ENCODE results near the gene GPLD1.

Gene GPLD1

DNA sequence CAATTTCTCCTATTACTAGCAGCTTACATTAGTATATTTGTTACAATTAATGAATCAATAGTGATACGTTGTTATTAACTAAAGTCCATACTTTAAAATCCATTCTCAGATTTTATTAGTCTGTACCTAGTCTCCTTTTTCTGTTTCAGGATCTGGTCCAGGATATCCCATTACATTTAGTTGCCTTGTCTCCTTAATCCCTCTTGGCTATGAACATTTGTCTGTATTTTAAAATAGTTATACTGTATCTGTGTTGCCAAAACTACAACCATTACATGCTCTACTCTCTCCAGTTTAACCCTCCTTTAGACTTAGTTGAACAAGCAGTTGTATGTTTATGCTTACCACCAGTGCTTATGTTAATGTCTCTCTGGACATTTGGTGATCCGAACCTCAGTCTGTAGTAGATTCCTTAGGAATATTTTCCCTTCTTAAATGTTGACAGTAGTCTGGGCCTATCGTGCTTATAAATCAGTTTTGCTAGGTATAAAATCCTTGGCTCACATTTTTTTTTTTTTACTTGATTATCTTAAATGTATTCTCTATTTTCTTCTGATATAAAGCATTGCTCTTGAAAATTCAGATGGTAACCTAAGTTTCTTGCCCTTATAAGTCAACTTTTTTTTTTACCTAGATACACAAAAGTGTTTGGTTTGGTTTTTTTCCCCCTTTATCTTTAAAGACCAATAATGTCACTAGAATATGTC is 17.6 kb upstream of the GPLD1 start:
- no peaks in the 10 kb centered on the region for H3K4me1 Mint-ChIP-seq
- no peak overlapping the region for H3K27ac Mint-ChIP-seq
- DNase-seq (no peak), ATAC-seq (no peak)
- H3K4me3 Mint-ChIP-seq, result no peak overlapping the region
- H3K27me3 Mint-ChIP-seq, result no peaks in the 10 kb centered on the region
- peaks cover 0 to 5% of the 10 kb centered on the region in 2 donors for H3K9me3 Mint-ChIP-seq

DNA sequence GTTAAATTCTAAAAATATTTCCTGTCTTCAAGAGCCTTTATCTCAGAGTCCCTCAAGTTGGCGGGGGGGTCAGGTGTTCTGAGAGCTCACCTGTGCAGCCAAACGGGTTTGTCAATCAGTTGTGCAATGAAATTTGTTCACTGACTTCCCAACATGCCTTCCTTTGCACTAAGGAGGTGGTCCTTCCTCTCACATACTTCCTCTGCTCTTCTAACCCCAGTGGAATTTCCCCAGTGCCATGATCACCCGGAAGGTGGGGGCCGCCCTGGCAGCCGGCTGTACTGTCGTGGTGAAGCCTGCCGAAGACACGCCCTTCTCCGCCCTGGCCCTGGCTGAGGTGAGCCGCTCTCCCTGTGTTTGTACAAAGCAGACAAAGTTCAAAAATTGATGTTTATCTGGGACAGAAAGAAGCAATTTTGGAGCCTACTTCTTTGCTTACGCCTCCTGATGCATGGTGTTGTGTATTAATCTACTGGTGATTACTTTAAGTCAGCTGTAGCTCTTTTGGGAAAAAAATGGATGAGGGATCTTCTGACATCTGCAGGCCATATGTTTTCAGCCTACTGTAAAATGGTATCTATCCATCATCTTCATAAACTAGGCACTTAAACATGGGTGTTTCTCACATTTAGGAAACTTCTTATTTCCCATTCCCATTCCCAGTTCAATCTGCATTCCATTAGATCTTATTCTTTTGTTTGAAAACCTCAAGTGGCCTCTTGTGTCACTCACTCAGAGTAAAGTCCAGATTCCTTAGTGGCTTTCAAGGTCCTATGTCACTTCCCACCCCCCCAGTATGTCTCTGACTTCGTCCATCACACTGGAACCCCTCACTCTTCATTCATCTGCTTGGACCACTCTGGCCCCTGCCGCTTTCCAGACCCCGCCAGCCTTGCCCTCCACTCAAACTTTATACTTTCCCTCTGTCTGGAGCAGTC is 15.5 kb upstream of the GPLD1 start:
- no peaks in the 10 kb centered on the region for H3K27me3 Mint-ChIP-seq
- H3K9me3 Mint-ChIP-seq, result peaks cover 0 to 5% of the 10 kb centered on the region in 2 donors
- DNase-seq (no peak), ATAC-seq (no peak)
- no peak overlapping the region for H3K4me3 Mint-ChIP-seq
- no peak overlapping the region for H3K27ac Mint-ChIP-seq
- H3K4me1 Mint-ChIP-seq, result no peaks in the 10 kb centered on the region

DNA sequence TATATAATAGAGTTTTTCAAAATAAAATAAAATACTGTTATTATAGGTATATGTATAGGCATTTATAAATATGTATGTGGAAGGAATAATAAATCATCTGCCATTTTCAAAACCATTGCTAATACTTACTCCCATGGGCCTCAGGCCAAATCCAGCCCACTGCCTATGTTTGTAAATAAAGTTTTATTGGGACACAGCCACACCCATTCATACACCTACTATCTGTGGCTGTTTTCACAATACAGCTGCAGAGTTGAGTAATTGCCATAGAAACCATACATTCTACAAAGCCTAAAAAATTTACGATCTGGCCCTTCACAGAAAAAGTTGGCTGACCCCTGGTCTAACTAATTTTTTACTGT is 14.9 kb upstream of the GPLD1 start:
- peaks cover 0 to 5% of the 10 kb centered on the region in 2 donors for H3K9me3 Mint-ChIP-seq
- no peak overlapping the region for H3K4me3 Mint-ChIP-seq
- no peak overlapping the region for H3K27ac Mint-ChIP-seq
- no peak for DNase-seq
- no peaks in the 10 kb centered on the region for H3K27me3 Mint-ChIP-seq
- no peaks in the 10 kb centered on the region for H3K4me1 Mint-ChIP-seq
- no peak for ATAC-seq

DNA sequence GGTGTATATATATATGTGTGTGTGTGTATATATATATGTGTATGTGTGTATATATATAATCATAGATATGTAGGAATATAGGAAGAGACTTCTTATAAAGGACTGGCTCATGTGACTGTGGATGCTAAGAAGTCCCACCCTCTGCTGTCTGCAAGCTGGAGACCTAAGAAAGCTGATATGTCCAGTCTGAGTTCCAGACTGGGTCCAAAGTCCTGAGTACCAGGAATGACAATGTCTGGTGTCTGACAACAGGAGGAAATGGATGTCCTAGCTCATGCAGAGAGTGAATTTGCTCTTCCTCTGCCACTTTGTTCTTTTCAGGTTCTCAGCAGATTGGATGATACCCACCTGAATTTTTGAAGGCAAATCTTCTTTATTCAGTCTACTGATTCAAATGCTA is 12.5 kb upstream of the GPLD1 start:
- DNase-seq (no peak), ATAC-seq (no peak)
- Mint-ChIP-seq H3K4me3 (no peak overlapping the region), H3K9me3 (peaks cover 3 to 4% of the 10 kb centered on the region in 2 donors), H3K27me3 (no peaks in the 10 kb centered on the region), H3K4me1 (peaks cover 11% of the 10 kb centered on the region), H3K27ac (no peak overlapping the region)

DNA sequence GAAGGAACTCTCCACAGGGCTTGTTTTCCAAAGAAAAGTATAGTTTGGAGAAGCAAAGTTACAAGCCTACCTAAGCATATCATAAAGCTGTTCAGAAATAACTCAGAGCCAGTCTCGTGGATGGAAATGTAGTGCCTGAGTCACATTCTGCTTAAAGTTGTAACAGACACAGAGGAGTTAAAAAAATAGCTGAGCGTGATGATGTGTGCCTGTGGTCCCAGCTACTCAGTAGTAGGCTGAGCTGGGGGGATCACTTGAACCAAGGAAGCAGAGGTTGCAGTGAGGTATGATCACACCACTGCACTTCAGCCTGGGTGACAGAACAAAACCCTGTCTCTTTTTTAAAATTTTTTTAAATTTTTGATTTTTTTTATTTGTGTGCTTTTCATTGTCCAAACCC is 12.0 kb upstream of the GPLD1 start:
- H3K4me3 Mint-ChIP-seq, result no peak overlapping the region
- DNase-seq (no peak), ATAC-seq (peak; percentile 42)
- no peaks in the 10 kb centered on the region for H3K27me3 Mint-ChIP-seq
- peaks cover 9% of the 10 kb centered on the region in 2 donors for H3K9me3 Mint-ChIP-seq
- no peak overlapping the region for H3K27ac Mint-ChIP-seq
- peaks cover 17% of the 10 kb centered on the region for H3K4me1 Mint-ChIP-seq

DNA sequence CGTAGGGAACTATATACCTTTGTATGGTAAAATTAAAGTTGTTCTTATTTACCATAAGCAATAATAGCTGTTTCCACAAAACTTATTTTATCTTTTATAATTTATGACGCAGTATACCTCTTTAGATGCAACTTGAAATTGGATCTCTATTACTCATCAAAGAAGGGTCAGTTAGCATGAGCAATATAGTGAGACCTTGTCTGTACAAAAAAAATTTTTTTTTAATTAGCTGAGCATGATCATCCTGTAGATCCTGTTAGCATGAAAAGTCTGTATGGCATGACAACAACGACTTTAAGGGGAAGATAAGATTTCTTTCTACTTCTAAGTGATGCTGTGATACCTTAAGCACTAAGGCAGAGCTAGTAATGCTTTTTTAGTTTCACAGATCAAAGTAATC is 11.3 kb upstream of the GPLD1 start:
- peaks cover 24% of the 10 kb centered on the region for H3K4me1 Mint-ChIP-seq
- no peak overlapping the region for H3K4me3 Mint-ChIP-seq
- peaks cover 9 to 12% of the 10 kb centered on the region in 2 donors for H3K9me3 Mint-ChIP-seq
- no peaks in the 10 kb centered on the region for H3K27me3 Mint-ChIP-seq
- no peak for DNase-seq
- no peak for ATAC-seq
- no peak overlapping the region for H3K27ac Mint-ChIP-seq

DNA sequence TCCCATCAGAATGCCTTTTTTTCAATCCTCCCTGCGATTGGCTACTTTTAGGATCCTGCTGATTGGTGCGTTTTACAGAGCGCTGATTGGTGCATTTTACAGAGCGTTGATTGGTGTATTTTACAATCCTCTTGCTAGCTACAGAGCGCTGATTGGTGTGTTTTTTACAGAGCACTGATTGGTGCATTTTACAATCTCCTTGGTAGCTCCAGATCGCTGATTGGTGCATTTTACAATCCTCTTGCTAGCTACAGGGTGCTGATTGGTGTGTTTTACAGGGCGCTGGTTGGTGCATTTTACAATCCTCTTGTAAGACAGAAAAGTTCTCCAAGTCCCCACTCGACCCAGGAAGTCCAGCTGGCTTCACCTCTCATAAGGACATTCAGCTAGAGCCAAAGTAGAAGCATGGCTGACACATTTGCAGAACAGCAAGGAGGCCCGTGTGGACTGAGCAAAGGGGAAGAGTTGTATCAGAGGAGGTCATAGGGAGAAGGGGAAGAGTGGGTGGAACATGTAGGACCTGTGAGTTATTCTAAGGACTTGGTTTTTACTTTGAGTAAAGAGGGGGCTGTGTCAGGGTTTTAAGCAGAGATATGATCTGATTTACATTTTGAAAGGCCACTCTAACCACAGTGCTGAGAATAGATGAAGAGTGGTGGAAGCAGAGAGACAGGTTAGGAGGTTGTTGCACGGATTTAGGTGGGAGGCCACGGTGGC is 8.0 kb upstream of the GPLD1 start:
- H3K4me1 Mint-ChIP-seq, result peaks cover 39% of the 10 kb centered on the region
- H3K27me3 Mint-ChIP-seq, result no peaks in the 10 kb centered on the region
- no peak overlapping the region for H3K4me3 Mint-ChIP-seq
- DNase-seq, result no peak
- ATAC-seq, result no peak
- no peak overlapping the region for H3K27ac Mint-ChIP-seq
- H3K9me3 Mint-ChIP-seq, result peaks cover 9 to 12% of the 10 kb centered on the region in 2 donors

DNA sequence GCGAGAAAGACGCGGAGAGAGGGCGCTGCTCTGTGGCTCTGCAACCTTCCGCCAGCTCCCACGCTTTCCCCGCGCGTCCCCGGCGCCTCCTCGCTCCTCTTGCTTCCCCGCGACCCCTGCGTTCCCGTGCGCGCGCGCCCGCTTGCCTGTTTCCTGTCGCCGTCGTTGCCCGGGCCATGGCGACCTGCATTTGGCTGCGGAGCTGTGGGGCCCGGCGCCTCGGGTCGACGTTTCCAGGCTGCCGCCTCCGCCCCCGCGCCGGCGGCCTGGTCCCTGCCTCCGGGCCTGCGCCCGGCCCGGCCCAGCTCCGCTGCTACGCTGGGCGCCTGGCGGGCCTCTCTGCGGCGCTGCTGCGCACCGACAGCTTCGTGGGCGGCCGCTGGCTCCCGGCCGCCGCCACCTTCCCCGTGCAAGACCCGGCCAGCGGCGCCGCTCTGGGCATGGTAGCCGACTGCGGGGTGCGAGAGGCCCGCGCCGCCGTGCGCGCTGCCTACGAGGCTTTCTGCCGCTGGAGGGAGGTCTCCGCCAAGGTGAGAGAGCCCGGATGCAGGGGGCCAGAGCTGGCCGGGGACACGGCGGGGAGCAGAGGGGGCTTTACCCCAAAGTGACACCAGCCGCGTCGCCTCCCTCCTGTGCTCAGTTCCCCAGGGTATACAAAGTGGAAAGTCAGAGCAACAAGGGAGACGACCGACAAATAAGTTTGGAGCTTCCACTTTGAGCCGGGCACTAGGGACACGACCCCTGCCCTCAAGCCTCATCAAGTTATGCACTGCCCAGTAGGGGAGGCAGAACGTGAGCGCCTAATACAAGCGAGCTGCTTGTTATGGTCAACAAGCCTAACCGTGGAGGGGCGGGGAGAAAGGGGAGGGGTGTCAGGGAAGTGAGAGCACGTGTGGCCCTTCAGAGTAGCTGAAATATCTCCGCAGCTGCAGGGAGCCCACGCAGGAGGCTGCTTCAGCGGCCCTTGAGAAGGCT is 5.7 kb upstream of the GPLD1 start, which contains the start of gene ALDH5A1:
Gene ALDH5A1, plus strand, starts transcription at position 149 of the 975 bp plus-strand sequence. Its CDS starts 28 bp downstream, at position 177.
- Mint-ChIP-seq H3K4me1 (peaks cover 39% of the 10 kb centered on the region), H3K9me3 (peaks cover 9 to 12% of the 10 kb centered on the region in 2 donors), H3K27ac (peak within 1 kb of the TSS; percentile 79 to 89), H3K4me3 (peak within 1 kb of the TSS; percentile 85 to 87), H3K27me3 (no peaks in the 10 kb centered on the region)
- ATAC-seq (peak; percentile 84), DNase-seq (peak; percentile 89 to 90)

DNA sequence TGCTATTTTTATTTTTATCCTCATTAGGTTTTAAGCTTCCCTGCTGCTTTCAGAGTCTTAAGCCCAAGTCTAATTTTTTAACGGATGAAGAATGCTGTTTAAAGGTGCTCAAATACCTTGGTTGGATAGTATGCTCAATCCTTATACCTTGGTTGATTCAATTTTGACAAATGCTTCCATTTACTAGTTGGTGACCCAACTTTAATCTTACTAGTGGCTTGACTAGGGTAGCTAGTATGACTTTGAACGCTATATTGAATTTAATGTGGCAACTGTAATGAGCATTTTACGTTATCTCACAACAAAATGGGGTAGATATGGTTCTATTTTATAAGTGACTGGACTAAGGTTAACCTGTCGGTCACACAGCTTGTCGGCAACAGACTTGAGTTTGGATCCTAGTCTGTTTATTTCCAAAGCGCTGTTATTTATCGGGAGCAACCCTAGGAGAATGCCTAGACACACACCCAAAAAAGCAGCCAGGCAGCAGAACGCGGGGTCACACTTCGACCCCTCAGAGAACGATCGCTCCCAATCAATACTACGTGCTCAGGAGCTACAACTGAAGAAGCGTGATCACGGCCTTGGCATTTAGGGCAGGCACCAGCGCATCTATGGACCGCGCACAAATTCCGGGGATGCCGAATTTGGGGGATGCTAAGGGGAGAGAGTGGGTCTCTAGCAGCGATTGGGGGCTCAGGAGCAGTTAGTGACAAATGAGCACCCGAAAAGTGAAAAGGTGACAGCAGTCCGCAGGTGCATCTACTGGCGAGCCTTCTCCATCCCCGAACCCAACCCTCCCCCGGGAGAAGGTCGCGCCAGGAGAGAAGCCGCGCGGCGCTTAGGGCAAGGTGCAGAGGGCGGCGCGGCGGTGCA is 4.8 kb upstream of the GPLD1 start:
- peak overlapping the region; percentile 12 to 89 for H3K27ac Mint-ChIP-seq
- no peaks in the 10 kb centered on the region for H3K27me3 Mint-ChIP-seq
- ATAC-seq (peak; percentile 9), DNase-seq (no peak)
- peak overlapping the region; percentile 85 to 87 for H3K4me3 Mint-ChIP-seq
- H3K4me1 Mint-ChIP-seq, result peaks cover 39% of the 10 kb centered on the region
- H3K9me3 Mint-ChIP-seq, result peaks cover 9 to 12% of the 10 kb centered on the region in 2 donors

DNA sequence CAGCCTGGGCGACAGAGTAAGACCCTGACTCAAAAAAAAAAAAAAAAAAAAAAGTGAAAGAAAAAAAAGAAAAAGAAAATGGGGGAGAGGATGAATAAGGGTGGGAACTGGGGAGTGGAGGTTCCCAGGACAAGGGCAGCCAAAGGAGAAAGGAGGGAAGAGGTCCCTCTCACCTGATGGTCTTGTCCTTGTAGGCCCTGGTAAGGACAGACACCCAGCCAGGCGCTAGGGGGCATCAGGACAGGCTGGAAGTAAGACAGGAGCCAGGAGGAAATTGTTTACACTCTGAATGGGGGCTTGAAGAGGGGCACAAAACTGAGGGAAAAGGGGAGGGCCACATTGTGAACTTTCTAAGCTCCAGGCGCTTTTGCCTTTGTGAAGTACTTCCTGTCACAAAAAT is 3.1 kb upstream of the GPLD1 start:
- Mint-ChIP-seq H3K27ac (no peak overlapping the region), H3K27me3 (no peaks in the 10 kb centered on the region), H3K4me3 (no peak overlapping the region), H3K4me1 (peaks cover 33% of the 10 kb centered on the region), H3K9me3 (peaks cover 9 to 12% of the 10 kb centered on the region in 2 donors)
- ATAC-seq (no peak), DNase-seq (no peak)

DNA sequence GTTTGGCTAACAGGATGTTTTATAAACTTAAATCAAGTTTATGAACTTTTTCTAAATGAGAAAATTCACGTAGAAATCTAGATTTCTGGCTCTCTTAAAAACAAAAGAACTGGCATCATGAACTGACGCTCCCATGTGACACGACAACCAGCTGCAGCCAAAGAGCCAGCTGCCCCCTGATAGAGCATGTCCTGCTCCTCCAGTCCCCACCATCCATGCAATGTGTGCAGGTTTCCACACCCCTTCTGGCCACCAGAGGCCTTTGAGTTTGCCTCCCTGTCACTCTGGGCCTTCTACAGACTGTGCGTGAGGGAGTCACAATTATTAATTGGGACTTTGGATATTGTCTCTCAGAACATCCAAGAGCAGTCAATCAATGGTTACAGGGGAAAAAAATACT is 1.6 kb upstream of the GPLD1 start:
- no peak for DNase-seq
- no peak for ATAC-seq
- peaks cover 18% of the 10 kb centered on the region for H3K4me1 Mint-ChIP-seq
- H3K27me3 Mint-ChIP-seq, result no peaks in the 10 kb centered on the region
- H3K4me3 Mint-ChIP-seq, result no peak overlapping the region
- no peaks in the 10 kb centered on the region for H3K9me3 Mint-ChIP-seq
- H3K27ac Mint-ChIP-seq, result no peak overlapping the region

DNA sequence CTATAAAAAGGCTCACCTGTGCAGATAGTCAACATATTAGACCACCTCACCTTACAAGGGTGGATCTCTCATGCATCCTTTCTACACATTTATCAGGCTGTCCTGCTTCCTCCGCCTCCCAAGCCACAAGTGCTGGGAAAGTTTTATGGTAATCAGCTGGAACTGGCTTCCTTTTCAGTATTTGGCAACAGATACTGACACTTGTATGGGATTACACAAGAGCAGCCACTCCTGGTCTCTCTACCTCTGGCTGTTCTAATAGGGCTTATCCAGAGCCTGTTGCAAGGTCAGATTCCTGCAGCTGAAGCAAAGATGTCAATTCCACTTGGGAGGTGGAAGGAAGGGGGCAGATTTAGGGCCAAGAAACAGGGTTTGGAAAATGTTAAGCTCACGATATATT is 503 bp upstream of the GPLD1 start:
- no peak for DNase-seq

DNA sequence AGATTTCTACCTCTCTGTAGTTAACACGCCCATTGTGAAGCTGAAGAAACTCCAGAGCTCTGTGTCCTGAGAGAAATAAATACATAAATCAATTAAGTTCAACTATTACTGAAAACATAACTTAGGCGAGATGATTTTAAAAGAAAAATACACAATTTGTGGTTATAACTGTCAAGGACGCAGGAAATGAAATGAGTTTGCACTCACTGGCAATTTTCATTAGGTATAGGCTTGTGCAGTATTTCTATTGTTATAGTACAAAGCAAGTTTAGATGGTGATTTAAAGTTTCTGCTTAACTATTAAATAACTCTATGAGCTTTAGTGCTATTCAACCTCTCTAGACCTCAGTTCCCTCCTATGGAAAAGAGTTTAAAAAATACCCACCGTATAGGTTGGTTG is 3.3 kb downstream of the GPLD1 start:
- DNase-seq, result no peak
- Mint-ChIP-seq H3K27ac (no peak overlapping the region), H3K4me1 (no peaks in the 10 kb centered on the region), H3K4me3 (no peak overlapping the region), H3K27me3 (no peaks in the 10 kb centered on the region), H3K9me3 (no peaks in the 10 kb centered on the region)
- no peak for ATAC-seq

More for the DNA sequence above, 503 bp upstream of the GPLD1 start:
- no peak overlapping the region for H3K27ac Mint-ChIP-seq
- no peak for ATAC-seq
- H3K27me3 Mint-ChIP-seq, result no peaks in the 10 kb centered on the region
- H3K4me1 Mint-ChIP-seq, result peaks cover 11% of the 10 kb centered on the region
- no peak overlapping the region for H3K4me3 Mint-ChIP-seq
- H3K9me3 Mint-ChIP-seq, result no peaks in the 10 kb centered on the region
